NCI-H524 treated with DMSO at 0.1 percent for 48 hours (cell line): ENCODE results near the gene C1orf115.
"Not testable (repeated sequence)": the region's sequence is repeated elsewhere in the genome, so short reads cannot be mapped to it uniquely, and the experiment has no call there.

Experiments
- DNase-seq: peaks from one replicate; lab custom pipeline; 2025; lab: John Stamatoyannopoulos, UW

The C1orf115 gene

DNA sequence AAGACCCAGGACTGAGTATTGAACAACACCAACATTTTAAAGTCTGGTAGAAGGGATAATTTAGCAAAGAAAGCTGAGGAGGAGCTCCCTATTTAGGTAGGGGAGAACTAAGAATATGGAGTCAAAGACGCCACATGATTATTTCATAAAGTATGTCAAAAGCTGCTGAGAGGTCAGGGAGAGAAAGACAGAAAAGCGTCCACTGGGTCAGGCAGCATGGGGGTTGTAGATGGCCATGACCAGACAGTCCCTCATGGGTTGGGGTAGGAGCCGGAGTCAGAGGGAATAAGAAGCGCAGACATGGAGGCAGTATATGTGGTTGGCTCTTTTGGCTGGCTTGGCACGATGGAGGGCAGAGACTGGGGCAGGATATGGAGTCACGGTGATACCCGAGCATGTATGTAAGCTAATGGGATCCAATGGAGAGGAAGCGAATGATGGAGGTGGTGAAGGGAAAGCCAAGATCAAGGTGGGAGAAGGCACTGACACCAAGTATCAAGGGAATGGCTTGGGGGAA is 4.8 kb downstream of the C1orf115 start:
- DNase-seq, result no peak

DNA sequence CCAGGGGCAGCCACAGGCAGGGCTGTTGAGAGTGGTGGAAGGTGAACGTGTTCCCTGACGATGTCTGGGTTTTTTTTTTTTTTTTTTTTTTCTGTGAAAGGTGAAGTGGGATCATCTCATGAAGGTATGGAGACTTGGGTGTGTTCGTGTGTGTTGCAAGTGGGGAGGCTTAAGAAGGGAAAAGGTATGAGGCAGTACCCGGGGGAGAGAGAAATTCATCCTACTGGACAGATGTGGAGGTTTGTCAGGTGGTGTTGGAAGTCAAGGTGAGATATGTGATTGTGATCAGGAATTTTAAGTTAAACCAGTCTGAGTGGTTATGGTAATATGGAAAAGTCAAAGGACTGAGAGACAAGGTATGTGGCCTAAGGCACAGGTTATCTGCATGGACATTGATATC is 5.3 kb downstream of the C1orf115 start:
- DNase-seq, result no peak

DNA sequence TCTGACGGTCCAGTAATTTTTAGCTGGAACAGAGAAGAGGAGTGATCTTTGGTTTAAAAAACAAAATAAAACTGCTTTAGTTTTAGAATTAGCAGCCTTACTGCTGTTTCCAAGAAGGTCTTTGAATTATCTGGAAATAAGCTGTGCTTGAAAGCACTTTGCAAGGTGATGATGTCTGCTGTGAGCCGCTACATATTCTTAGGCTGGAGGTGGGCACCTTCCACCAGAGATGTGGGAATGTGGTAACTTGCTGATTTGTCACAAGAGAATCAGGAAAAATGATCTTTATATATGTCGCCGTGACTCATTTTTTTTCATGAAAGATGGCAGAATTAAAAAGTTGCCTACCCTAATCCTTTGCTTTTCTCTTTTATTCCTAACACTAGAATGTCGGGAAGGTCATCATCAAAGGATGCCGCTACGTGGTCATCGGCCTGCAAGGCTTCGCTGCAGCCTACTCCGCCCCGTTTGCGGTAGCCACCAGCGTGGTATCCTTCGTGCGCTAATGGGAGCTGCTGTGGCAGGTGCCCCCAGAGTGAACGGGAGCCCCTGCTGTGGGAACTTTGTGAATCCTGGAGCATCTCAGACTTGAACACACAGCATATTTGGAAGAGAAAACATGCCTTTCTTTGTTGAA is 6.2 kb downstream of the C1orf115 start:
- no peak for DNase-seq

DNA sequence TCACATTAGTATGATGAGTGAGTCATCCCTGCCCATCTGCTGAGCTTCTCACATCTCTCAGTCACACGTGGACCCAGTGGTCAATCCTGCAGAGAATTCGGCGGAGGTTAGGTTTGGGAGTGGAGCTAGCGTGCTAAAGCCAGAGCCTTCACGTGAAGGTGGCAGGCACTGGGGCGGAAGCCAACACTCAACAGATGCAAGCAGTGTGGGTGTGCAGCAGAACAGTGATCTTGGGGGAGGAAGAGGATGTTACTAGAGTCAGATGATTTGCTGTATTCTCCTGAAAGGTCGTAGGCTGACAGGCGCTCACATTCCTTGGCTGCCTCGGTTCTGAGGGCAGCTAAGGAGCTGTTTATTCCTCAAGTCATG is 6.7 kb downstream of the C1orf115 start:
- no peak for DNase-seq

DNA sequence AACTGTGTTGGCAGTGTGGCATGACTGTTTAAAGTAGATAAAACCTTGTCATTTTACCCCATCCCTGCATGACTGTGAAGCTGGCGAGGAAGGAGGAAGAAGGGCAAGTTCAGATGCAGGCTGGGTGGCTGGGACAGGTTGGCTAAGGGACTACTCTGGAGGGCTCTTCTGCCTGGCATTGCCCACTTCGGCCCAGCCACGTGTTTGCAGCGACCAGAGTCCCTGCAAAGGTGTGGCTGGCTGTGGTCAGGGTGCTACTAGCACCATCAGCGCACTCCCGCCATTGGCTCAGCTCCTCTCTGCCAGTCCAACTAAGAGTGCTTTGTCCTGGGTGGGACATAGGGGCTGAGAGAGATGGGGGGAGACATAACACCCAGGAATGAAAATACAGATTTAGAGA is 7.2 kb downstream of the C1orf115 start:
- DNase-seq, result no peak

DNA sequence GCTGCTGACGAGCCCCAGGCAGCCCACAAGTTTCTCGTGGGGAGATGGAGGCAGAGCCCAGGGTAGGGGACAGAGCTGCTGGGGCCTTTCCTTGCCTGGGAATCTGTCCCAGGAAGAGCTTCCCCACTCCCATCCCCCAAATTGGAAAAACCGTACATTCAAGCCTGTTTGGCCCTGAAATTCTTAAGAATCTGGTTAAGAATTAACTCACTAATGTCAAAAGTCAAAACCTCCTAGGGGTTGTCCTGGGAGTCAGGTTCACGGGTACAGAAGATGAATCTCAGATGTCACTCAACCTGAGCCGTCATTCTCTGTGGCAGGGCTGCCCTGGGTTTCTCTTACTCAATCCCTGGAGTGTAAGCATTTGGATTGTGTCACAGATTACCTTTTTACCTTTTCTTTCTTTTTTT is 8.4 kb downstream of the C1orf115 start:
- no peak for DNase-seq

DNA sequence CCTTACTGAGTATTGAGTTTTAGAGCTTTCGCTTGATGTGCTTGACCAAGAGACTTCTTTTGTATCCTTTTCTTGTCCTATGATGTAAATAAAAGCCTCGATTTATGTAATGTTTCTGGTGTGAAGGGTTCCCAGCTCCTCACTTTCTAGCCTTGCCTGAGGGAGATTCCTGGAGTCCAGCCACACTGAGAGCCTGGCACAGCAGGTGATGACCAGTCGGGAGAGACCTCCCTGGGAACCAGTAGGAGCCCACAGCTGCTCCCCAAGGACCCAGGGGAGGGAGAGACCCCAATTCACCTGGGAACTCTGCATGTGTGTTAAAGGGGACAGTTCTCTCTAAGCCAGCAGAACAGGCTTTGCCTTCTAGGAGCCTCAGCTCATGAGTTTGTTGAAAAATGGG is 8.9 kb downstream of the C1orf115 start:
- DNase-seq, result no peak

DNA sequence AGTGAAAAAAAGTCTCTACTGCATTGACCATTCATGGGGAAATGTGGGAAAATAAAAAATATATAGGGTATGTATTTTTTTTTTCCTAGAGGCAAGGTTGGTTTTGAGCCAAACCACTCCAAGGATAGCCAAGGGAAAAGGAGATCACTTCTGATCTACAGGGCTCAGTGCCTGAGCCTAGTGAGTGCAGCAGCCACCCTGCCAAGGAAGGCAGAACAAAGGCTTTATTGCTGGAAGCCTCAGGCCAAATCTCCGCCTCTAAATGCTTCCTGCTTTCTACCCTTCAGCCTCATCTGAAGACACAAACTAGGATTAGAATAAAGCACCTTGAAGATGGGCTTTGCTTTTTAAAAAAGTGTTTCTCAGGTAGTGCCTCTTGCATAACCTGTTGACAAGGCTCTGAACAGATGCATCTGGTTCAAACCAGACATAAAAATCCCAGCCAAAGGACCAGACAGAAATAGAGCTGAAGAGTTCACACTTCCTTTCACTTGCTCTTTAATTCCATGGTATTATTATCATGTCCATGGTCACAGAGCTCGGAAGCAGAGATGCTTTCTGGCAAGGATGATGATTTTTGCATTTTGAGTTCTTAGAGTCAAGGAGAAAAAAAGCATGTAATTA is 10.5 kb downstream of the C1orf115 start:
- no peak for DNase-seq

DNA sequence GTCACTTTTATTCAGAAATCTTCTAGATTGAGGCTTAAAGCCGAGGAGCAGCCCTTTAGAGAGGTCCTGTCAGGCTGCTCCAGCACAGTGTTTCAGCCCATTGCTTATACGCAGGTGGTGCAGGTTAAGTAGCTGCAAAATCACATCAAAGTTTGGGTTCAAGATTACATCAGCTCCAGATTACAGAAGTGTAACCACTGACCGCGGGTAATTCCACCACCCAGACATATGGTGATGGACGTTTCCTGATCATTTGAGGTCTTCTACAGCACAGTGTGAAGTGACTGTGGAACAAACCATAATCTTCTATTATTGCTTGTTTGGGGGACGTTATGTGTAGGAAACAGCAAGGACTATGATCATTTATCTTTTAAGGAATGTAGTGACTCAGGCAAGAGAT is 11.8 kb downstream of the C1orf115 start:
- DNase-seq, result no peak

DNA sequence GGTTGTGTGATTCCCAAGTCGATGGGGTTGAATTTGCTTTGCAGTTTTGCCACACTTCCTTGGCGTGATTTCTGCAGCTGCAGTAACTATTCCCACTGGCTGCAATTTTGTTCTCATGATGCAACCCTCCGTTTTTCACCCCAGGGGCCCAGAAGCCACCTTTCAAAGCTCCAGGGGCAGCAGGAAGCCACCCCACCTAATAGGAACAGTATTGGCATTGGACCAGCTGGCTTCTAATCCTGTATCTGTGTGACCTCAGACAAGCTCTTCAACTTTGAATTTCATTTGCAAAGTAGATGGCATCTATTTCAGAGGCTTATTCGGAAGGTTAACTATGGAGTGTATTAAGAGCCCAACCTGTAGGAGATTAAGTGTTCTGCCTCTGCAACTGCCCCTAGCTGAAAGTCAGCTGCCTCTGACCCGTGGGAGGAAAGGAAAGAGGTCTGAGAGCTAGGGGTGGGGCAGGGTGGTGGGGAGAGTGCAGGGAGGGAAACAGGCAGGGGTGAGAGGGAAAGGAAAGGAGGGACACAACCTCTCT is 12.6 kb downstream of the C1orf115 start:
- DNase-seq, result no peak

DNA sequence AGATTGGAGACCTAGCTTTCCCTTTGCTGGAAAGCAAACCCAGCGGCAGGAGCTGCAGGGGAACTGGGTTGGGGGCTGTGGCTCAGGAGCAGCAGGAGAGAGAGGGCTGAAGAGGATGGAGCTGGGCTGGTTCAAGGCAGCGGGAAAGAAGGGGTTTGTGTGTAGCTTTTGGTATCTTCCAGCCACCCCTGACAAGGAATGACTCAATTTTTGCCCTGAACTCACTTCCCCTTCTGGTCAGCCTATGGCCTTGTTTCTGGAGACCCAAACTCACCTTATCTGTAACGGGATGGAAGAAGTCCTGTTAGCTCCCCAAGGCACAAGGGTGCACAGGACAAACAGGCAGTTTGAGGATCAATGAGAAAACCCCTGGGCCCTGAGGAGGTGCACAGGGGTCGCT is 13.1 kb downstream of the C1orf115 start:
- DNase-seq, result no peak

DNA sequence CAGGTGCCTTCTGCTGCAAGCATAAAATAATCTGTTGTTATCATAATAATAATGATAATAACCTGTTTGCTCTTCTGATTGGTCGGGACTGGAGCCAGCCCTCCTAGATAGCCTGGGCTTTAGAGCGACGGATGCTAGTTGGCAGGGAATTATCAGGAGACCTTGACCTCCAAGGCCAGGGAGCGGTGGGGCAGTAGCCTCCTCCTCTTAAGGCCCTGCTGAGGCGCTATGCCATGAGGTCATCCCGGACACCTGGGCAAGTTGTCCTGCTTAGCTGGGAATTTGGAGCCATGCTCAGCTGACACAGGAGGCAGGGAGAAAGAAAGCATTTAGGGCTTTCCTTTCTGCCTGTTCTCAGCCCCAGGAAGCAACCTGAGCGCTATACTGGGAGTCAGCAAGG is 15.6 kb downstream of the C1orf115 start:
- no peak for DNase-seq

DNA sequence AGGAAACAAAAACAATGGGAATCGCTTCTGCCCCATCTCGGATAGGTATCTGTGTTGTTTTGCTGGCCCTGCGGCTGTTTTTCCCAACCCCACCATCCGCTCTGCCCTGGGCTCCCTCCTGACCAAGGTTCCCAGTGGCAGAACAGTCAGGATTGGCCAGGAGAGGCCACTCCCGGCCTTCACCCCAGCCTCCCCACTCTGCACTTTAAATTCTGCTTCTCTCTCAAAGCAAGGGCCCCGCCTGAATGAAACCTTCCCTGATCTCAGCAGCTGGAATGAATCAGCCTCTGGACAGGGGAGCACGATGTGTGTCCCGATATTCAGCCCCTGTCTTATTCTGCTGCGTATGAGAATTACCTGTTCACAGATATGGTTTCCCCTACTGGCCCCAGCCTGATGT is 16.3 kb downstream of the C1orf115 start:
- DNase-seq, result no peak

DNA sequence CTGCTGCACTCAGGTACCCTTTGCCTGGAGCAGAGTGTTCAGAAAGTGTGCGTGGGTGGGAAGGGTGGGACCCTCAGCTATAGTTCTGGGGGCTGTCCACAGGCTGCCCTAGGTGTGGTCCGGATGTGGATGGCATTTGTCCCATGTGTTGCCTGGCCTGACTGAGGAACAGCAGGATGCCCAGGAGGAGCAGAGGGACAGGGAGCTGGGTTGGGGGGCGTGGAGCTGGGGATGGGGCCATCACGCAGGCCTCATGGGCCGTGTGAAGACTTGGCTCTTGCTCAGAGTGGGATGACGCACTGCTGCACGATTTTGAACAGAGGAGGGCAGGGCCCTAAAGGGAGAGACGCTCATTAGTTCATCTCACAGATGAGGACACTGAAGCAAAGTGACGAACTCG is 17.0 kb downstream of the C1orf115 start:
- no peak for DNase-seq

DNA sequence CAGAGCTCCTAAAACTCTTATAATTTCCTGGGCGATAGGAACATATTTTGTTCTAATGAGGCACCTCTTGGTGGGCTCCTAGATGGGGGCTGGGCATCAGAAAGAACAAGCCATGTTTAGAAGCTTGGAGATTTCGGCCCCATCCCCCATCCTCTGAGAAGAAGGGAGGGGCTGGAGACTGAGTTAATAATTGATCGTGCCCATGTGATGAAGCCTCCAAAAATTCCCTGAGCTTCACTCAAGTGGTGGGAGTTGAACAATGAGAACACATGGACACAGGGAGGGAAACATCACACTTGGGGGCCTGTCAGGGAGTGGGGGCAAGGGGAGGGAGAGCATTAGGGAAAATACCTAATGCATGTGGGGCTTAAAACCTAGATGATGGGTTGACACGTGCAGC is 18.1 kb downstream of the C1orf115 start:
- no peak for DNase-seq

DNA sequence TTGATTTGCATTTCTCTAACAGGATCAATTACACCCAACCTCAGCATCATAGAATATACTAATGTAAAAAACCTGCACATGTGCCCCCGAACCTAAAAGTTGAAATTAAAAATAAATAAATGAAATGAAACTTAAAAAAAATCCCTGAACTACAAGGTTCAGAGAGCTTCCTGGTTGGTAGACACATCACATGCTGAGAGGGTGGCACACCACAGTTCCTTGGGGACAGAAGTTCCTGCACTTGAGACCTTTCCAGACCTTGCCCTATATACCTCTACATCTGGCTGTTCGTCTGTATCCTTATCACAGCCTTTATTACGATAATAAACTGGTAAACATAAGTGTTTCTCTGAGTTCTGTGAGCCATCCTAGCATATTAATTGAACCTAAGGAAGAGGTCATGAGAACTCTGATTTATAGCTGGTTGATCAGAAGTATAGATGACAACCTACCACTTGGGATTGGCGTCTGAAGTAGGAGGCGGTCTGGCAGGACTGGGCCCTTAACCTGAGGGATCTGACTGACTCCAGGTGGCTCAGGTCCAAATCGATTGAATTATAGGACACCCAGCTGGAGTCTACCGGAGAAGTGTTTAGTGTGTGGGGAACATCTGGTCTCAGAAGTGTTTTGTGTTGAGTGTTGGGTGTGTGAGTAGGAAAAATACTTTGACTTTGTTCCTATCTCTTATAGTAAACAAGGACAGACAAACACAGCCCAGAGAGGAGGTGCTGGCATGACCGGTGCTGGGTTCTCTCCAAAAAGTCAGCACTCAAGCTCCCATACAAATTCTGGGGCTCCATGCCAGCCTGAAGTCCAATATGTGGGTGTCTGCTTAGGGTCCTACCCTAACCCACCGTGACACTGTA is 19.0 kb downstream of the C1orf115 start:
- no peak for DNase-seq

DNA sequence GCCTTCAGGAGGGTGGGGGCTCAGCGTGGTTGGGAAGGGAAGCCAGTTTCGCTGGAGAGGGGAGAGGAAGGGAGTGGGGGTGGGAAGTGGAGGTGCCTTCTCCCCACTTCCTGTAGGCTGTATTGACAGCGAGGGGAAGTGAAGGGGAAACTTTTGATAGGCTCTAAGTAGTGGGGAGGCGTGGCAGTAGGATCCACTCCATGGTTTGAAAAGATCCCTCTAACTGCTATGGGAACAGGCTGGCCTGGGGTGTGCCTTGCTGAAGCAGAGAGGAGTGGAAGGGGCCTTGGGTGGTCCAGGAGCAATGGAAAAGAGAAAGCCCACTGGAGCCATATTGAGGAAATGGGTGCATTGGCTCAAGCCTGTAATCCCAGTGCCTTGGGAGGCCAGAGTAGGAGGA is 20.2 kb downstream of the C1orf115 start:
- DNase-seq, result no peak

DNA sequence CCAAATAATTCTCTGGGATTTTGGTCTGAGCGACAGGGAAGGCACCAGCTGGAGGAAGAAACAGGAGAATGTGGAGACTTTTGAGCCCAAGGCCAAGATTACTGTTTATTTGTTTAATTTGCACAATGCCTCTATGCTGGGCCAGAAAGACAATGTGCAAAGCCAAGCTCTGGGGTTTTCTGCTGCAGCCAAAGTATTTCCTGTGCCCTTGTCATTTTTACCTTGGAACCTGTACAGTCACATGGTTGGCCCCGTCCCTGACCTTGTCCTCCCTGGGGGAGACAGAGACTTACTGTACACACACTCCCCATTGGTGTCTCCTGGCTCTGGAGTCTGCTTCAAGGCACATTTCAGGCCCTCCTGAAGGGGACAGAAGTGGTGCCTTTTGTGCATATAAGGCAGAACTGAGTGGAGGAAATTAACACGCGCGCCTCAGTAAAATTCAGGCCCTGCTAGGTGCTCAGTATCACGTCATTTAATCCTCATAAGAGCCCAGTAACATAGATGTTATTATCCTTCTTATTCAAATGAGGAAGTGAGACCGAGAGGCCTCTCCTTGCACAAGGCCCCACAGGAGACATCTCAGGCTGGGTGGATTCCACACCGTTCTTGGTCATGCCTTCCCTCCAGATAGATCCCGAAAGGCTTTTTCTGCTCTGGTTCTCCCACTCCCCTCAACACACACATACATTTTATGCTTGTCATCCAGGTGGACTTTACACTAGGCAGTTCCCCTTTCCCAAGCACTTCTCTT is 21.1 kb downstream of the C1orf115 start:
- no peak for DNase-seq

DNA sequence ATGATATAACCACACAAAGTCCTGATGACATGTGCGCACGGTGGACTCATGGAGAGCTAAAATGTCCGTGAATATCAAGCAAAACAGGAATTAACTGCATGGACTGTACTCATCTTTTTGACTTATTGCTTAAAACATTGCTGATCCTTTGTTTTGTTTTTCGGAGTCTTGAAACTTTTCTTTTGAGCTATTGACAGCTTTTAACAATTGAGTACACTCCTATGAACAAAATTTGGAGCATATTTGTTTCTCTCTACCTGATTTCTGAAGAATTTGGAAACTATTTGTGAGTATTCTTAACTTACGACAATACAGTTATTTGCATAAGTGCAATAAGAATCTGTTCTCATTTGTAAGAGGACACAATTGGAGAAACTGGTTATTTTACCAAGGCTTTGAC is 25.8 kb downstream of the C1orf115 start:
- DNase-seq, result not testable (repeated sequence)

DNA sequence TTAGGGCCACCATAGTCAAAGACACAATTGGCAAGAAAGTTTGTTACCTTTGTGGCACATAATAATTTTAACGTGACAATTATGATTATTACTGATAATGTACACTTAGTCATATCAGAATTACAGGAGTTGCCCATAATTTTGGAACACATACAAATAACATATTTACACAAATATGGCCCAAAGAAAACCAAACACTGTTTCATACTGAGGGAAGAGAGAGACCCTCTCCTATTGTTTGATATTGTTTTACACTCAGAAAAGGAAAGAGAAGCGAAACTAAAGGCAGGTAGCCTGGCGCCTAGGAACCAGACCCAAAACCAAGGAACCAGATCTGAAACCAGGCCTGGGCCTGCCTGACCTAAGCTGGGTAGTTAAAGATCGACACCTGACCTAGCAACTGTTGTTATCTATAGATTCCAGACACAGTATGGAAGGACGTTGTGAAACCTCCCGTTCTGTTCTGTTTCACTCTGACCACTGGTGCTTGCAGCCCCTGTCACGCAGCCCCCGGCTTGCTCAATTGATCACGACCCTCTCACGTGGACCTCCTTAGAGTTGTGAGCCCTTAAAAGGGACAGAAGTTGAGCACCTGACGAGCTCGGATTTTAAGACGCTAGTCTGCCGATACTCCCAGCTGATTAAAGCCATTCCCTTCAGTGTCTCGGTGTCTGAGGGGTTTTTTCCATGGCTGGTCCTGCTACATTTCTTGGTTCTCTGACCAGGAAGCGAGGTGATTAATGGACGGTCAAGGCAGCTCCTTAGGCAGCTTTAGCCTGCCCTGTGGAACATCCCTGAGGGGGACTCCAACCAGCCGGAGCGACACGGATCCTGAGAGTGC is 27.9 kb downstream of the C1orf115 start:
- no peak for DNase-seq

DNA sequence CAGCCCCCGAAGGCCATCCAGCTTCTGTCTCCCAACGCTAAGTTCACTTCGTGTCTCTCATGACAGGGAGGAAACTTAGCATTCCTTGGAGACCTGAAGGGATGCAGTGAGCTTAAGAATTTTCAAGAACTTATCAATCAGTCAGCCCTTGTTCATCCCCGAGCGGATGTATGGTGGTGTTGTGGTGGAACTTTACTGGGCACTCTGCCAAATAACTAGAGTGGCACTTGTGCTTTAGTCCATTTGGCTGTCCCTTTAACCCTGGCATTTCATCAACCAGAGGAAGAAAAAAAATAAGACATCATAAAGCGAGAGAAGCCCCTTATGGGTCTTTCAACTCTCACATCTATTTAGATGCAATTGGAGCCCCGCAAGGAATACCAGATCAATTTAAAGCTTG is 31.1 kb downstream of the C1orf115 start:
- not testable (repeated sequence) for DNase-seq
